ENCODE measurements around the gene STAT2. TPM values are rescaled to one million over a fixed set of nuclear protein-coding genes. Genes with fewer than 3 reads are reported as not detected.

Gene STAT2
- total RNA-seq, 1 donor from 2014 or later = 163 TPM

DNA sequence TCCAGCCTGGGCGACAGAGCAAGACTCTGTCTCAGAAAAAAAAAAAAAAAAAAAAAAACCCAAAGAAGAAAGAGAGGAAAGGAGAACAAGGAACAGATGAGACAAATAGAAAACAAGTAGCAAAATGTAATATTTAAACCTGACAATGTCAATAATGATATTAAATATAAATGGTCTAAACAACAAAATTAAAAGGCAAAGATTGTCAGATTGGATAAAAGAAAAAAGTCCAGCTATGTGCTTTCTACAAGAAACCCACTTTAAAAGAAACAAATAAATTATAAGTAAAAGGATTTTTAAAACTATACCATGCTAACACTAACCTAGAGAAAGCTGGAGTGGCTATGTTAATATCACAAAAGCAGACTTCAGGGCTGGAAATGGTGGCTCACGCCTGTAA, 32.4 kb upstream of the STAT2 start:
- no peak overlapping the region for H3K4me3 Mint-ChIP-seq (ENCODE audit: low read depth)

GRCh38 chr12:56391721-56392120, 31.8 kb upstream of the STAT2 start:
- Mint-ChIP-seq H3K36me3 (ENCODE audit: insufficient read depth) (no peaks in the 10 kb centered on the region), H3K27ac (no peak overlapping the region), H3K4me3 (ENCODE audit: low read depth) (no peak overlapping the region), H3K27me3 (no peaks in the 10 kb centered on the region), H3K9me3 (ENCODE audit: low read depth) (no peaks in the 10 kb centered on the region), H3K4me1 (ENCODE audit: low read depth) (peaks cover 8% of the 10 kb centered on the region)
- no peak for DNase-seq (ENCODE audit: low spot score, unreplicated experiment)
- TF ChIP-seq, protein P1, sequence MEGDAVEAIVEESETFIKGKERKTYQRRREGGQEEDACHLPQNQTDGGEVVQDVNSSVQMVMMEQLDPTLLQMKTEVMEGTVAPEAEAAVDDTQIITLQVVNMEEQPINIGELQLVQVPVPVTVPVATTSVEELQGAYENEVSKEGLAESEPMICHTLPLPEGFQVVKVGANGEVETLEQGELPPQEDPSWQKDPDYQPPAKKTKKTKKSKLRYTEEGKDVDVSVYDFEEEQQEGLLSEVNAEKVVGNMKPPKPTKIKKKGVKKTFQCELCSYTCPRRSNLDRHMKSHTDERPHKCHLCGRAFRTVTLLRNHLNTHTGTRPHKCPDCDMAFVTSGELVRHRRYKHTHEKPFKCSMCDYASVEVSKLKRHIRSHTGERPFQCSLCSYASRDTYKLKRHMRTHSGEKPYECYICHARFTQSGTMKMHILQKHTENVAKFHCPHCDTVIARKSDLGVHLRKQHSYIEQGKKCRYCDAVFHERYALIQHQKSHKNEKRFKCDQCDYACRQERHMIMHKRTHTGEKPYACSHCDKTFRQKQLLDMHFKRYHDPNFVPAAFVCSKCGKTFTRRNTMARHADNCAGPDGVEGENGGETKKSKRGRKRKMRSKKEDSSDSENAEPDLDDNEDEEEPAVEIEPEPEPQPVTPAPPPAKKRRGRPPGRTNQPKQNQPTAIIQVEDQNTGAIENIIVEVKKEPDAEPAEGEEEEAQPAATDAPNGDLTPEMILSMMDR (IDR thresholded peaks at IDR 0.05; ENCODE audit: unreplicated experiment) = no peak

More for the DNA sequence above, 32.4 kb upstream of the STAT2 start:
- Mint-ChIP-seq H3K36me3 (ENCODE audit: insufficient read depth) (no peaks in the 10 kb centered on the region), H3K4me1 (ENCODE audit: low read depth) (peaks cover 4% of the 10 kb centered on the region), H3K27ac (no peak overlapping the region), H3K9me3 (ENCODE audit: low read depth) (no peaks in the 10 kb centered on the region), H3K27me3 (no peaks in the 10 kb centered on the region)
- DNase-seq (ENCODE audit: low spot score, unreplicated experiment) = no peak
- TF ChIP-seq, protein P1 (IDR thresholded peaks at IDR 0.05; ENCODE audit: unreplicated experiment) = no peak

- Mint-ChIP-seq H3K4me1 (ENCODE audit: low read depth) (peaks cover 8% of the 10 kb centered on the region), H3K27me3 (no peaks in the 10 kb centered on the region), H3K4me3 (ENCODE audit: low read depth) (no peak overlapping the region), H3K9me3 (ENCODE audit: low read depth) (no peaks in the 10 kb centered on the region), H3K36me3 (ENCODE audit: insufficient read depth) (no peaks in the 10 kb centered on the region), H3K27ac (peak overlapping the region; percentile 65)
- TF ChIP-seq, protein P1 (IDR thresholded peaks at IDR 0.05; ENCODE audit: unreplicated experiment) = no peak
- DNase-seq (ENCODE audit: low spot score, unreplicated experiment) = no peak
These were observed 29.5 kb upstream of the STAT2 start for GRCh38 chr12:56389412-56389811.

DNA sequence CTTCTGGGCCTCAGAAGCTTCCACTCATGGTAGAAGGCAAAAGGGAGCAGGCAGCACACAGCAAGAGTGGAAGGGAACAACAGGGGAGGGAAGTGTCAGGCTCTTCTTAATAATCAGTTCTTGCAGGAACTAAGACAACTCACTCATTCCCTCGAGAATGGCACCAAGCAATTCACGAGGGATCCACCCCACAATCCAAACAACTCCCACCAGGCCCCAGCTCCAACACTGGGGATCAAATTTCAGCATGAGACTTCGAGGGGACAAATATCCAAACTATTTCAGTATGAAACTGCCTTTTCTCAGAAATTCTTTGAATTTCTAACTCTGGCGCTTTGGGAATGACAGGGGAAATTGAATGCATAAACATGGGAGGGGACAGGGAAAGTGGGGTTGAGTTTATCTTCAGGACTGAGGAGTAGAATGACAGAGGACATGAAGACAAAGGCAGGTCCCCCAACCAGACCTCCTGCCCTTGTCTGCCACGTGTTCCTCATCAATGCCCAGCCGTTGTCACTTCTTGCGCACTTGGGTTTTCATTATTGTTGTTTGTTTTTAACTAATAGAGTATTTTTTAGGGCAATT, 27.3 kb upstream of the STAT2 start:
- Mint-ChIP-seq H3K36me3 (ENCODE audit: insufficient read depth) (no peaks in the 10 kb centered on the region), H3K27me3 (no peaks in the 10 kb centered on the region), H3K9me3 (ENCODE audit: low read depth) (no peaks in the 10 kb centered on the region), H3K27ac (no peak overlapping the region), H3K4me3 (ENCODE audit: low read depth) (no peak overlapping the region), H3K4me1 (ENCODE audit: low read depth) (peaks cover 8% of the 10 kb centered on the region)
- TF ChIP-seq, protein P1 (IDR thresholded peaks at IDR 0.05; ENCODE audit: unreplicated experiment) = no peak
- DNase-seq (ENCODE audit: low spot score, unreplicated experiment) = no peak

GRCh38 chr12:56385873-56386272, 26.0 kb upstream of the STAT2 start:
- Mint-ChIP-seq H3K36me3 (ENCODE audit: insufficient read depth) (no peaks in the 10 kb centered on the region), H3K4me3 (ENCODE audit: low read depth) (no peak overlapping the region), H3K9me3 (ENCODE audit: low read depth) (no peaks in the 10 kb centered on the region), H3K4me1 (ENCODE audit: low read depth) (peaks cover 8% of the 10 kb centered on the region), H3K27ac (no peak overlapping the region), H3K27me3 (no peaks in the 10 kb centered on the region)
- no peak for DNase-seq (ENCODE audit: low spot score, unreplicated experiment)
- TF ChIP-seq, protein P1 (IDR thresholded peaks at IDR 0.05; ENCODE audit: unreplicated experiment) = no peak
